Measurements from ENCODE around the gene ZNF627. TPM values are rescaled to one million over a fixed set of nuclear protein-coding genes. Genes with fewer than 3 reads are reported as not detected.

The ZNF627 gene
- total RNA-seq, 4 donors from 2014 or later: 6.2 to 10.8 (median 10.4) TPM

GRCh38 chr19:11566164-11566563 is 31.1 kb upstream of the ZNF627 start:
- no peak for TF ChIP-seq CTCF (IDR thresholded peaks at IDR 0.05; ENCODE audit: low read depth)

DNA sequence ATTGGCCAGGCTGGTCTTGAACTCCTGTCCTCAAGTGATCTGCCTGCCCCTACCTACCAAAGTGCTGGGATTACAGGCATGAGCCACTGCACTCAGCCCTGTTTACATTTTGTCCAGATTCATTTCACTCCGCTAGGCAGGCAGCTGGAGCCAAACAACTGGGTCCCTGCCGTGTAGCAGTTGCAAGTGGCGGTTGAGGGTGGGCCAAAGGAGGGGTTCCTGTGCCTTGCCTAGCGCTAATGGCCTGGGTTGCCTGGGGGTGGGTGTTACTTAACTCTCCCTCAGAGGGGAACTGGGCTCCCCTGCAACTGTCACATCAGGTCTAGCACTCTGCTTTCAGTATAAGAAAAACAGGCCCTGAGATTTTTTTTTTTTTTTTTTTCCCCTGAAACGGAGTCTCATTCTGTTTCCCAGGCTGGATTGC is 27.2 kb upstream of the ZNF627 start:
- no peak for TF ChIP-seq CTCF (IDR thresholded peaks at IDR 0.05; ENCODE audit: low read depth)

DNA sequence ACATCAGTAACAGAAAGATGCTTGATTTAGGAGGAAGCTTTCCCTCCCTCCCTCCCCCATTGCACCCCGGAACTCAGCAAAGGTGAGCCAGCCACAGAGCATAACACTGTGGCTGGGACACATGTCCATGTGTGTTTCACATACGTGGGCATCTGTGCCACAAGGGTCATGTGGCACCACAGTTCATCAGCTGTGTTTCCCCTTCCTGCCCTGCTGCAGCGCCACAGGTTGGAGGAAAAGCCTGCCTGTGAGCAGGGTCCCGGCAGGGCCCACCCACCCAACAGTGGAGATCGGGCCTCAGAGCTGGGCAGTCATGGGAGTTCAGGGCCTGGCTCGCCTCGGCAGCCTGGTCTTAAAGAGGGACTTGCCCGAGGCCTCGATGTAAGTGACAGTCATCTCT is 22.6 kb upstream of the ZNF627 start:
- TF ChIP-seq CTCF (IDR thresholded peaks at IDR 0.05; ENCODE audit: low read depth): no peak

DNA sequence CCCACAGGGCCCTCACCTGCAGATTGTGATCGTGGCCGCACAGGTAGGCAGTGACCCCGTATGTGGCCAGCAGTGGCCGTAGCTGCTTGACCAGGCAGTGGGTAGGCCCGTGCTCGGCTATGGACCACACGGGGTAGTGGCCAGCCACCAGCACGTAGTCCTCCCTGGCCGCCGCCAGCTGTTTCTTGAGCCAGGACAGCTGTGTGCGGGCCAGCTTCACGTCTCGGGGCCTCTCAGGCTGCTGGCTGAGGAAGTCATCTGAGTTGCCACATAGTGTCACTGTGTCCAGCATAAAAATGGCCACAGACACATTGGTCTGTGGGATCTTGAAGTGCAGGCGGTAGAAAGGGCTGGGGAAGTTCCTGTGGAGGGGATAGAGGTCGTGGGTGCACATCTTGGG is 21.1 kb upstream of the ZNF627 start:
- TF ChIP-seq CTCF (IDR thresholded peaks at IDR 0.05; ENCODE audit: low read depth): no peak

- TF ChIP-seq CTCF (IDR thresholded peaks at IDR 0.05; ENCODE audit: low read depth): no peak
Observed at GRCh38 chr19:11577451-11578257, 19.6 kb upstream of the ZNF627 start, which contains the start of gene ACP5. TSS of gene ACP5 (minus strand) at chr19:11577645. CDS start at chr19:11577317, 328 bp downstream.

DNA sequence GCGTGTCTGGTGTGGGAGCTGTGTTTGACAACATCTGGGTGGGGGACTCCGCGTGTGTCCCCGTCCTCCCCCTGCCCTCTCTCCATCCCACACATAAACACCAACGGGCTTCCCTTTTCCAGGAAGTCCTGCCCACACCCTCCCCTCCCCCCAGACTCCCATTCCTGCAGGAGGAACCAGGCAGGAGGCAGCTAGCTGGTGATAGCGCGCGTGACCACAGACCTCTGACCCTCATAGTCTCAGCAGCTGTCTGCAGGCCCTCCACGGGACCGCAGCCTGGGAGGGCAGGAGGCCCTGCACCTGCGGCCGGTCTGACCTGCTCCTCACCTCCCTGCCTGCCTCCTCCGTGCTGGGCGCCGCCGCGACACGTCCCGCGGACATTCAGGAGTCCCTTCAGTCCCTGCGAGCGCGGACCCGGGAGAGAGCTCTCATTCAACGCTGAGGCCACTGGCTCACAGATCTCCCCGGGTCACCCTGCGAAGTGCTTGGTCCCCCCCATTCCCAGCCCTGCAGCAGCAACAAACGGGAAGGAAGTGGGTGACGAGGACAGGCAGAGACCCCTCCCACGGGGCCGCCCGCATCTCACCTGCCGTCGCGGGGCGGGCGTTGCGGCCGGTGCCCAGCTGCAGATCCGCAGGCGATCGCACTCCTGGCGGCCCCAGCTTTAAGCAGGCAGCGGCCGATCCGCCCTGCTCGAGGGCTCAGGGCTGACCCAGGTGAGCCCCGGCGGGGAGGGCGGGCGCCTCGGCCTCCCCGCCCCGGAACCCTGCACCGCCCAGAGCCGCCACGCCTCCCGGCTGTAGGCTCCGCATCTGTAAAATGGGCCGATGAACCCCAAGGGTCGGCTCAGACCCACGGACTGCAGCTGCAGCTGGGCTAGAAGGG is 18.8 kb upstream of the ZNF627 start:
- no peak for TF ChIP-seq CTCF (IDR thresholded peaks at IDR 0.05; ENCODE audit: low read depth)

GRCh38 chr19:11580116-11580515 is 17.2 kb upstream of the ZNF627 start:
- no peak for TF ChIP-seq CTCF (IDR thresholded peaks at IDR 0.05; ENCODE audit: low read depth)

Measured in subcutaneous adipose tissue (tissue), 4 donors.